Measurements from ENCODE around the gene EXOC6B. TPM values are rescaled to one million over a fixed set of nuclear protein-coding genes. Genes with fewer than 3 reads are reported as not detected.

EXOC6B gene
- total RNA-seq, 4 donors from 2014 or later: 15.7 to 58.4 (median 37.9) TPM

- 89% methylated on average over 4 of the region's 4 CpGs; no CpG with 5 or more reads in 1 of the 2 donors for WGBS, 2 donors (ENCODE audit: low coverage in 1 of 2)
- Histone ChIP-seq H3K36me3 (no peaks in the 10 kb centered on the region), H3K4me1 (peaks cover 28 to 49% (median 45%) of the 10 kb centered on the region in 4 donors), H3K9me3 (no peaks in the 10 kb centered on the region), H3K27ac (no peak overlapping the region), H3K4me3 (no peak overlapping the region), H3K27me3 (peaks cover 35% of the 10 kb centered on the region)
- DNase-seq: no peak
- TF ChIP-seq POLR2A (IDR thresholded peaks at IDR 0.05) (no peak), POLR2AphosphoS5 (IDR thresholded peaks at IDR 0.05) (no peak), EP300 (IDR thresholded peaks at IDR 0.05; ENCODE audit: low read depth) (no peak)
- TF ChIP-seq, protein P1, sequence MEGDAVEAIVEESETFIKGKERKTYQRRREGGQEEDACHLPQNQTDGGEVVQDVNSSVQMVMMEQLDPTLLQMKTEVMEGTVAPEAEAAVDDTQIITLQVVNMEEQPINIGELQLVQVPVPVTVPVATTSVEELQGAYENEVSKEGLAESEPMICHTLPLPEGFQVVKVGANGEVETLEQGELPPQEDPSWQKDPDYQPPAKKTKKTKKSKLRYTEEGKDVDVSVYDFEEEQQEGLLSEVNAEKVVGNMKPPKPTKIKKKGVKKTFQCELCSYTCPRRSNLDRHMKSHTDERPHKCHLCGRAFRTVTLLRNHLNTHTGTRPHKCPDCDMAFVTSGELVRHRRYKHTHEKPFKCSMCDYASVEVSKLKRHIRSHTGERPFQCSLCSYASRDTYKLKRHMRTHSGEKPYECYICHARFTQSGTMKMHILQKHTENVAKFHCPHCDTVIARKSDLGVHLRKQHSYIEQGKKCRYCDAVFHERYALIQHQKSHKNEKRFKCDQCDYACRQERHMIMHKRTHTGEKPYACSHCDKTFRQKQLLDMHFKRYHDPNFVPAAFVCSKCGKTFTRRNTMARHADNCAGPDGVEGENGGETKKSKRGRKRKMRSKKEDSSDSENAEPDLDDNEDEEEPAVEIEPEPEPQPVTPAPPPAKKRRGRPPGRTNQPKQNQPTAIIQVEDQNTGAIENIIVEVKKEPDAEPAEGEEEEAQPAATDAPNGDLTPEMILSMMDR (IDR thresholded peaks at IDR 0.05): no peak
- intact Hi-C loops (cut with DNase I; ENCODE audit: low total_unique reads) (loop anchor here (5.0 kb wide), 1 partner anchor 528 kb away; no protein-coding TSS in a partner anchor), in situ Hi-C loops (cut with MboI; ENCODE audit: low pct_ligation_motif_present in 1 of 4, low pct_unique_long_range_greater_than_20kb in 1 of 4, low sequenced_read_pairs in 3 of 4) (loop anchor here in 3 of 4 donors (10.0 to 25.0 kb wide), 4 partner anchors 216 to 597 kb away; no protein-coding TSS in a partner anchor)
These were observed 685.2 kb downstream of the EXOC6B start for GRCh38 chr2:72140621-72140960.

- H3K27me3 ChIP-seq: peaks cover 29% of the 10 kb centered on the region
- no peaks in the 10 kb centered on the region for H3K9me3 ChIP-seq
- DNase-seq: no peak
- WGBS, 2 donors (ENCODE audit: low coverage in 1 of 2): 83% methylated on average over 8 of the region's 14 CpGs; no CpG with 5 or more reads in 1 of the 2 donors
- H3K4me1 ChIP-seq: peaks cover 23 to 44% (median 39%) of the 10 kb centered on the region in 4 donors
- intact Hi-C loops (cut with DNase I; ENCODE audit: low total_unique reads): loop anchor here (5.0 kb wide), 1 partner anchor 528 kb away; no protein-coding TSS in a partner anchor
- in situ Hi-C loops (cut with MboI; ENCODE audit: low pct_ligation_motif_present in 1 of 4, low pct_unique_long_range_greater_than_20kb in 1 of 4, low sequenced_read_pairs in 3 of 4): loop anchor here in 3 of 4 donors (10.0 to 25.0 kb wide), 4 partner anchors 215 to 597 kb away; no protein-coding TSS in a partner anchor
- no peaks in the 10 kb centered on the region for H3K36me3 ChIP-seq
- TF ChIP-seq, protein P1 (IDR thresholded peaks at IDR 0.05): no peak
- no peak for TF ChIP-seq EP300 (IDR thresholded peaks at IDR 0.05; ENCODE audit: low read depth)
- TF ChIP-seq POLR2AphosphoS5 (IDR thresholded peaks at IDR 0.05): no peak
- no peak for TF ChIP-seq POLR2A (IDR thresholded peaks at IDR 0.05)
- no peak overlapping the region for H3K27ac ChIP-seq
- H3K4me3 ChIP-seq: no peak overlapping the region
These were observed 685.8 kb downstream of the EXOC6B start for GRCh38 chr2:72139874-72140620.

DNA sequence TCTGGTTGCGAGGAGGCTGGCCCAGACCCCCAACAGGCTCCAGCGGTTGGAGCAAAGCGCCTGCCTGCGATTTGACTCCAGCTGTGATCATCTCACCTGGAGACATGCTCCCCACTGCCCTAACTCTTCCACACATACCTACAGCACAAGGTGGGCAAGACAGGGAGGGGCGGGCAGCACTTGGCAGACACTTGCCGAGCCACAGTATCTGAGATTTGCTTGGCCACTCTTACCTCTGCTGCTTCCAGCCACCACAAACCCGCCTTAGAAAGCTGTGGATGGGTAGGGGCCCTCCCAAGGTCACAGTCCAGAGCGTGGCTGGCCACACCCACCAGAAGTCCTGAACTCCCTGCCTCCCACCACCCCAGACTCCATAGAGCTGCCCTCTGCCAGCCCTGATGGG lies 686.4 kb downstream of the EXOC6B start:
- 86% methylated on average over 8 of the region's 8 CpGs; no CpG with 5 or more reads in 1 of the 2 donors for WGBS, 2 donors (ENCODE audit: low coverage in 1 of 2)
- no peak overlapping the region for H3K4me3 ChIP-seq
- H3K36me3 ChIP-seq: no peaks in the 10 kb centered on the region
- H3K4me1 ChIP-seq: peaks cover 21 to 38% (median 33%) of the 10 kb centered on the region in 4 donors
- no peaks in the 10 kb centered on the region for H3K9me3 ChIP-seq
- intact Hi-C loops (cut with DNase I; ENCODE audit: low total_unique reads) (no loop called here), in situ Hi-C loops (cut with MboI; ENCODE audit: low pct_ligation_motif_present in 1 of 4, low pct_unique_long_range_greater_than_20kb in 1 of 4, low sequenced_read_pairs in 3 of 4) (loop anchor here in 3 of 4 donors (25.0 kb wide), 3 partner anchors 327 to 598 kb away; no protein-coding TSS in a partner anchor)
- H3K27me3 ChIP-seq: peaks cover 24% of the 10 kb centered on the region
- TF ChIP-seq POLR2A (IDR thresholded peaks at IDR 0.05): no peak
- TF ChIP-seq POLR2AphosphoS5 (IDR thresholded peaks at IDR 0.05): no peak
- no peak for TF ChIP-seq EP300 (IDR thresholded peaks at IDR 0.05; ENCODE audit: low read depth)
- TF ChIP-seq, protein P1 (IDR thresholded peaks at IDR 0.05): no peak
- DNase-seq: no peak
- no peak overlapping the region for H3K27ac ChIP-seq

DNA sequence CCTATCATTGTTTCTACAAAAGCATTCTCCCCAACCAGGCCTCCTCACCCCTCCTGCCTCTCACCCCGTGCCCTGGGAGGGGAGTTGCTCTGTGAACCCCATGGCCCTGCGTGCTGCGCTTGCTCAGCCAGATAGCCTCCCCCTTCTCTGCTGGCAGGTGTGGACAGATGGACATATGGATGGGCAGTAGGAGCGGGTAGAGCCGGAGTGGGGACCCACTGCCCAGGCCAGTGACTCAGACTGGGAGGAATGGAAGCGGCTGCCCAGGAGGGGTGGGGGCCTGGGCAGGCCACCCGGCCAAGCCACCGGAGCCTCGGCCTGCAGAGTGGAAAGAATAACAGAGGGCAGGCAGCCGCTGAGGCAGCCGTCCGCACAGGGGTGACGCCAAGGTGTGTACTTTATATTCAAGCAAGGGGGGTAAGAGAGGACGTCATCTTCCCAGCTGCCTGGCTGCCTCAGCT lies 686.9 kb downstream of the EXOC6B start:
- 76 to 78% methylated on average over 7 to 8 of the region's 14 CpGs for WGBS, 2 donors (ENCODE audit: low coverage in 1 of 2)
- intact Hi-C loops (cut with DNase I; ENCODE audit: low total_unique reads): no loop called here

More for the DNA sequence above, 686.9 kb downstream of the EXOC6B start:
- Histone ChIP-seq H3K36me3 (no peaks in the 10 kb centered on the region), H3K27ac (no peak overlapping the region), H3K4me3 (no peak overlapping the region), H3K4me1 (peaks cover 21 to 33% (median 28%) of the 10 kb centered on the region in 4 donors), H3K27me3 (peaks cover 18% of the 10 kb centered on the region), H3K9me3 (no peaks in the 10 kb centered on the region)
- in situ Hi-C loops (cut with MboI; ENCODE audit: low pct_ligation_motif_present in 1 of 4, low pct_unique_long_range_greater_than_20kb in 1 of 4, low sequenced_read_pairs in 3 of 4): loop anchor here in 3 of 4 donors (25.0 kb wide), 3 partner anchors 327 to 598 kb away; no protein-coding TSS in a partner anchor
- DNase-seq: no peak
- TF ChIP-seq EP300 (IDR thresholded peaks at IDR 0.05; ENCODE audit: low read depth) (no peak), POLR2A (IDR thresholded peaks at IDR 0.05) (no peak), POLR2AphosphoS5 (IDR thresholded peaks at IDR 0.05) (no peak)
- TF ChIP-seq, protein P1 (IDR thresholded peaks at IDR 0.05): no peak
